CD14-positive monocyte (primary cell): ENCODE measurements around the gene ZNF792. TPM values are rescaled to one million over a fixed set of nuclear protein-coding genes. Genes with fewer than 3 reads are reported as not detected.

Experiments
- DNase-seq, 3 donors: peaks; one replicate each; pipeline ENCODE4 v3.0.0-alpha.2; 2011 to 2022
- H2AFZ ChIP-seq: 2 replicates; pipeline ENCODE4 v1.6.0; 2012; ENCODE audit warnings: mild to moderate bottlenecking, low read depth, low read length, inconsistent platforms; ENCODE audit not compliant: insufficient read depth, poor library complexity, severe bottlenecking
- H3K27ac ChIP-seq, 2 donors: 1 replicate in 1 of 2; 2 replicates in 1 of 2; pipeline ENCODE4 v1.5.1; 2012 to 2013; ENCODE audit warnings: low read length in 2 of 2, control low read depth in 1 of 2, inconsistent platforms in 1 of 2, low read depth in 1 of 2, mild to moderate bottlenecking in 1 of 2
- H3K27me3 ChIP-seq, 2 donors: one replicate each; pipeline versions ENCODE4 v1.6.0 to v1.6.1; 2011 to 2013; ENCODE audit warnings: low read length in 2 of 2; ENCODE audit not compliant: control insufficient read depth in 2 of 2, insufficient read depth in 2 of 2
- H3K36me3 ChIP-seq, 2 donors: replicated peaks in 1 of 2; 1 replicate in 1 of 2; 2 replicates in 1 of 2; pipeline versions ENCODE4 v1.5.1 to v1.6.1; 2012 to 2013; ENCODE audit warnings: low read length in 2 of 2, control low read depth in 1 of 2, inconsistent platforms in 1 of 2, mild to moderate bottlenecking in 1 of 2; ENCODE audit not compliant: insufficient read depth in 2 of 2, control insufficient read depth in 1 of 2
- H3K4me1 ChIP-seq, 2 donors: 1 replicate in 1 of 2; 2 replicates in 1 of 2; pipeline versions ENCODE4 v1.5.1 to v1.6.1; 2012 to 2013; ENCODE audit warnings: low read length in 2 of 2, control low read depth in 1 of 2, inconsistent platforms in 1 of 2, mild to moderate bottlenecking in 1 of 2, moderate library complexity in 1 of 2; ENCODE audit not compliant: insufficient read depth in 2 of 2, control insufficient read depth in 1 of 2
- H3K4me2 ChIP-seq: replicated peaks from 2 replicates; pipeline ENCODE3; 2012; ENCODE audit warnings: low read length, moderate library complexity, mild to moderate bottlenecking; ENCODE audit not compliant: poor library complexity, severe bottlenecking; ENCODE audit errors: extremely low read depth
- H3K4me3 ChIP-seq, 3 experiments: fragments of 200-600 bp in 1 of 3; sonication (generic) in 1 of 3; replicated peaks in 1 of 3; 1 replicate in 2 of 3; 2 replicates in 1 of 3; pipeline ENCODE4 v1.5.1; 2011 to 2013; ENCODE audit warnings: low read length in 3 of 3, mild to moderate bottlenecking in 3 of 3, control low read depth in 2 of 3, low read depth in 2 of 3, inconsistent platforms in 1 of 3, moderate library complexity in 1 of 3
- H3K79me2 ChIP-seq: 2 replicates; pipeline ENCODE4 v1.6.0; 2012; ENCODE audit warnings: mild to moderate bottlenecking, control low read depth, inconsistent platforms, low read length, moderate library complexity; ENCODE audit not compliant: insufficient read depth
- H3K9ac ChIP-seq: 2 replicates; pipeline ENCODE4 v1.6.0; 2017; ENCODE audit warnings: low read length, mild to moderate bottlenecking; ENCODE audit not compliant: insufficient read depth, poor library complexity, severe bottlenecking
- H3K9me3 ChIP-seq, 2 donors: replicated peaks in 1 of 2; 1 replicate in 1 of 2; 2 replicates in 1 of 2; pipeline versions ENCODE4 v1.5.1 to v1.6.1; 2012 to 2013; ENCODE audit warnings: low read length in 2 of 2, control low read depth in 1 of 2; ENCODE audit not compliant: control insufficient read depth in 1 of 2, insufficient read depth in 1 of 2
- H4K20me1 ChIP-seq: 2 replicates; pipeline ENCODE4 v1.6.0; 2012; ENCODE audit warnings: mild to moderate bottlenecking, low read length, control low read depth, moderate library complexity; ENCODE audit not compliant: insufficient read depth
- H3K27ac Mint-ChIP-seq, 7 donors: one replicate each; pipeline ENCODE4 v1.8.0; 2020; ENCODE audit warnings: mild to moderate bottlenecking in 7 of 7, mixed read lengths in 7 of 7, moderate library complexity in 6 of 7, inconsistent platforms in 2 of 7
- H3K27me3 Mint-ChIP-seq, 3 donors: one replicate each; pipeline ENCODE4 v1.8.0; 2021 to 2022; ENCODE audit warnings: low read depth in 3 of 3, mild to moderate bottlenecking in 3 of 3, mixed read lengths in 3 of 3, moderate library complexity in 3 of 3, inconsistent platforms in 1 of 3
- H3K36me3 Mint-ChIP-seq, 2 donors: one replicate each; pipeline ENCODE4 v1.8.0; 2020; ENCODE audit warnings: mixed read lengths in 2 of 2, inconsistent platforms in 1 of 2, mild to moderate bottlenecking in 1 of 2
- H3K4me1 Mint-ChIP-seq: one replicate; pipeline ENCODE4 v1.8.0; 2020; ENCODE audit warnings: mild to moderate bottlenecking, mixed read lengths
- H3K4me3 Mint-ChIP-seq, 2 donors: one replicate each; pipeline ENCODE4 v1.8.0; 2020; ENCODE audit warnings: mild to moderate bottlenecking in 2 of 2, mixed read lengths in 2 of 2, moderate library complexity in 1 of 2
- H3K9me3 Mint-ChIP-seq, 7 donors: one replicate each; pipeline ENCODE4 v1.8.0; 2020 to 2022; ENCODE audit warnings: mixed read lengths in 7 of 7, mild to moderate bottlenecking in 6 of 7, moderate library complexity in 6 of 7, inconsistent platforms in 2 of 7
- CTCF ChIP-seq: fragments of 200-600 bp; IDR thresholded peaks from one replicate; pipeline ENCODE4 v1.8.0; 2022; ENCODE audit warnings: antibody characterized with exemption, mild to moderate bottlenecking
- WGBS: methylation state at CpG from one replicate; pipeline ENCODE4 v1.1.5; 2013; ENCODE audit warnings: missing lambda C conversion rate; ENCODE audit not compliant: insufficient coverage; 5-methylcytosine and 5-hydroxymethylcytosine counted together
- intact Hi-C, 2 donors: fragments of 100-400 bp; cut with micrococcal nuclease; formaldehyde crosslinking; loops; one replicate each; pipeline versions ENCODE4 v1.15.0 to v1.15.1; 2023
- polyA plus RNA-seq, 3 donors: library from polyadenylated mRNA; depleted of rRNA in 1 of 3; unstranded in 2 of 3; stranded (reverse) in 1 of 3; fragments of 300-500 nt in 2 of 3; fragments of >200 nt in 1 of 3; fragmentation: Illumina TruSeq in 2 of 3; gene quantifications; 1 replicate in 2 of 3; 2 replicates in 1 of 3; pipeline ENCODE4 v1.2.3, GENCODE V29; 2012 to 2021

ZNF792 gene
- polyA plus RNA-seq, 3 donors: 1.3 to 3.3 (median 1.7) TPM

DNA sequence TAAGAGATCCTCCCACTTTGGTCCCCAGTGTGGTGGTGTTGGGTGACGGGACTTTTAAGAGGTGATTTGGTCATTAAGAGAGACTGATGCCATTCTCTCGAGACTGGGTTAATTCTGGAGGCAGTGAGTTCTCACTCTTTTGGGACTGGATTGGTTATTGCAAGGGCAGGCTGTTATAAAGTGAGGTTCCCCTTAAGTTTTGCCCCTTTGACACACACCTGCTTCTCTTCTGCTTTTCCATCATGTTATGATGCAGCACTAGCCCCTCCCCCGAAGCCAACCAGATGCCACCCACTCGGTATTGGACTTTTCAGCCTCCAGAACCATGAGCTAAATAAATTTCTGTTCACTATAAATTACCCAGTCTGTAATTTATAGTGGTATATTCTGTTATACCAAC, 19.8 kb upstream of the ZNF792 start:
- Histone ChIP-seq H3K4me2 (no peak overlapping the region), H3K9me3 (peaks cover 4% of the 10 kb centered on the region in 2 donors), H3K36me3 (no peaks in the 10 kb centered on the region), H3K27me3 (no peaks in the 10 kb centered on the region), H3K9ac (no peak overlapping the region), H3K79me2 (no peaks in the 10 kb centered on the region), H3K4me1 (peaks cover 15 to 17% of the 10 kb centered on the region in 2 donors), H3K4me3 (no peak overlapping the region), H4K20me1 (no peaks in the 10 kb centered on the region), H2AFZ (no peak overlapping the region), H3K27ac (no peak overlapping the region)
- DNase-seq: no peak
- Mint-ChIP-seq H3K36me3 (no peaks in the 10 kb centered on the region), H3K27ac (no peak overlapping the region), H3K9me3 (peaks cover 3 to 13% (median 9%) of the 10 kb centered on the region in 7 donors), H3K4me3 (no peak overlapping the region), H3K4me1 (peaks cover 18% of the 10 kb centered on the region), H3K27me3 (peaks cover 2 to 6% (median 4%) of the 10 kb centered on the region in 3 donors)
- WGBS: 100% methylated on average over 1 of the region's 4 CpGs
- intact Hi-C loops: no loop called here
- no peak for TF ChIP-seq CTCF

GRCh38 chr19:34982275-34982674, 18.2 kb upstream of the ZNF792 start:
- peaks cover 11% of the 10 kb centered on the region for H3K4me1 Mint-ChIP-seq
- TF ChIP-seq CTCF: no peak
- H3K4me3 Mint-ChIP-seq: no peak overlapping the region
- Histone ChIP-seq H3K9me3 (peaks cover 5 to 7% of the 10 kb centered on the region in 2 donors), H3K9ac (no peak overlapping the region), H3K36me3 (no peaks in the 10 kb centered on the region), H3K27me3 (no peaks in the 10 kb centered on the region), H3K79me2 (no peaks in the 10 kb centered on the region), H3K27ac (no peak overlapping the region), H3K4me1 (peaks cover 9% of the 10 kb centered on the region in 2 donors), H4K20me1 (no peaks in the 10 kb centered on the region), H2AFZ (no peak overlapping the region), H3K4me3 (no peak overlapping the region), H3K4me2 (no peak overlapping the region)
- H3K36me3 Mint-ChIP-seq: no peaks in the 10 kb centered on the region
- no peak for DNase-seq
- H3K27me3 Mint-ChIP-seq: peaks cover 3 to 6% (median 4%) of the 10 kb centered on the region in 3 donors
- H3K27ac Mint-ChIP-seq: no peak overlapping the region
- intact Hi-C loops: no loop called here
- H3K9me3 Mint-ChIP-seq: peaks cover 6 to 16% (median 9%) of the 10 kb centered on the region in 7 donors
- no CpG with 5 or more reads among the region's 5 CpGs for WGBS
